ENCODE measurements around the gene SH3GL2.

GRCh38 chr9:17609312-17610005, 30.6 kb downstream of the SH3GL2 start:
- TF ChIP-seq, protein P1, sequence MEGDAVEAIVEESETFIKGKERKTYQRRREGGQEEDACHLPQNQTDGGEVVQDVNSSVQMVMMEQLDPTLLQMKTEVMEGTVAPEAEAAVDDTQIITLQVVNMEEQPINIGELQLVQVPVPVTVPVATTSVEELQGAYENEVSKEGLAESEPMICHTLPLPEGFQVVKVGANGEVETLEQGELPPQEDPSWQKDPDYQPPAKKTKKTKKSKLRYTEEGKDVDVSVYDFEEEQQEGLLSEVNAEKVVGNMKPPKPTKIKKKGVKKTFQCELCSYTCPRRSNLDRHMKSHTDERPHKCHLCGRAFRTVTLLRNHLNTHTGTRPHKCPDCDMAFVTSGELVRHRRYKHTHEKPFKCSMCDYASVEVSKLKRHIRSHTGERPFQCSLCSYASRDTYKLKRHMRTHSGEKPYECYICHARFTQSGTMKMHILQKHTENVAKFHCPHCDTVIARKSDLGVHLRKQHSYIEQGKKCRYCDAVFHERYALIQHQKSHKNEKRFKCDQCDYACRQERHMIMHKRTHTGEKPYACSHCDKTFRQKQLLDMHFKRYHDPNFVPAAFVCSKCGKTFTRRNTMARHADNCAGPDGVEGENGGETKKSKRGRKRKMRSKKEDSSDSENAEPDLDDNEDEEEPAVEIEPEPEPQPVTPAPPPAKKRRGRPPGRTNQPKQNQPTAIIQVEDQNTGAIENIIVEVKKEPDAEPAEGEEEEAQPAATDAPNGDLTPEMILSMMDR (IDR thresholded peaks at IDR 0.05) = no peak
- no peak for TF ChIP-seq POLR2A (IDR thresholded peaks at IDR 0.05)

Data from thyroid gland (tissue), 4 donors.